Retinal pigment epithelial cell (primary cell): Measurements from ENCODE around the gene SEC31A.

Experiments used
- DNase-seq: peaks from one replicate; pipeline ENCODE4 v3.0.0-alpha.2; 2010; ENCODE audit warnings: low read depth
- H3K4me3 ChIP-seq: 2 replicates; pipeline ENCODE4 v1.5.1; 2011; ENCODE audit warnings: mild to moderate bottlenecking, low read length, control low read depth, moderate library complexity
- TF ChIP-seq, protein P1 (sequence below): conservative IDR thresholded peaks from 2 replicates; pipeline ENCODE4 v1.5.1; 2011; ENCODE audit warnings: low read depth, low read length, control low read depth, inconsistent platforms

The SEC31A gene

DNA sequence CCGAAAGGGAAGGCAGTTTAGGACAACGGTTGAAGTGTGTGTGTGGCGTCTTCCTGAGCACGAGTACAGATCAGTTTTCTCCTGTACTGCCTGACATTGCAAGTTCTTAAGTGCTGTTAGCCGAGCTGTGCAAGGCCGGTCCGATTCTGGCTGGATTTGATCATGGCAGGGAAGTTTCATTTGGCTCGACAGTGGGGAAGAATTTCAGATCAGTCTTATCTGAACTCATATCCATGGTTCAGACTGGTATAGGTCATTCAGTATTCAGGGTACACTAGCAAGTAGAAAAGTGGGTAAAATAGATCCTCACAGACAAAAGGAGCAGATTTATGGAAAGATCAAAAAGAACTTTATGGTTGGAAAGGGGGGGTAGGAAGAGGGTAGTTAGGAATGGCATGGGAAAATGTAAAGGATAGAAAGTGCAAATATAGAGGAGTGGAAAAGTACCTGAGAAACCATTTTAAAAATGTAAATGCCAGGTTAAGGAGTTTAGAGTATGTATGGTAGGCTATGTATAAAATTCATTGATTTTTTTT, 10.3 kb upstream of the SEC31A start:
- peak overlapping the region; percentile 96 for H3K4me3 ChIP-seq
- TF ChIP-seq, protein P1, sequence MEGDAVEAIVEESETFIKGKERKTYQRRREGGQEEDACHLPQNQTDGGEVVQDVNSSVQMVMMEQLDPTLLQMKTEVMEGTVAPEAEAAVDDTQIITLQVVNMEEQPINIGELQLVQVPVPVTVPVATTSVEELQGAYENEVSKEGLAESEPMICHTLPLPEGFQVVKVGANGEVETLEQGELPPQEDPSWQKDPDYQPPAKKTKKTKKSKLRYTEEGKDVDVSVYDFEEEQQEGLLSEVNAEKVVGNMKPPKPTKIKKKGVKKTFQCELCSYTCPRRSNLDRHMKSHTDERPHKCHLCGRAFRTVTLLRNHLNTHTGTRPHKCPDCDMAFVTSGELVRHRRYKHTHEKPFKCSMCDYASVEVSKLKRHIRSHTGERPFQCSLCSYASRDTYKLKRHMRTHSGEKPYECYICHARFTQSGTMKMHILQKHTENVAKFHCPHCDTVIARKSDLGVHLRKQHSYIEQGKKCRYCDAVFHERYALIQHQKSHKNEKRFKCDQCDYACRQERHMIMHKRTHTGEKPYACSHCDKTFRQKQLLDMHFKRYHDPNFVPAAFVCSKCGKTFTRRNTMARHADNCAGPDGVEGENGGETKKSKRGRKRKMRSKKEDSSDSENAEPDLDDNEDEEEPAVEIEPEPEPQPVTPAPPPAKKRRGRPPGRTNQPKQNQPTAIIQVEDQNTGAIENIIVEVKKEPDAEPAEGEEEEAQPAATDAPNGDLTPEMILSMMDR, result no peak
- DNase-seq, result no peak

GRCh38 chr4:82900411-82901182, 9.6 kb upstream of the SEC31A start, which contains the start of gene THAP9:
Gene THAP9, plus strand, starts transcription at chr4:82900735. Its CDS starts 68 bp downstream, at chr4:82900803.
- TF ChIP-seq, protein P1, result no peak
- peak; percentile 98 for DNase-seq
- H3K4me3 ChIP-seq, result peak within 1 kb of the TSS; percentile 96

GRCh38 chr4:82900066-82900410, 9.1 kb upstream of the SEC31A start:
- H3K4me3 ChIP-seq, result peak overlapping the region; percentile 96
- TF ChIP-seq, protein P1, result no peak
- no peak for DNase-seq

DNA sequence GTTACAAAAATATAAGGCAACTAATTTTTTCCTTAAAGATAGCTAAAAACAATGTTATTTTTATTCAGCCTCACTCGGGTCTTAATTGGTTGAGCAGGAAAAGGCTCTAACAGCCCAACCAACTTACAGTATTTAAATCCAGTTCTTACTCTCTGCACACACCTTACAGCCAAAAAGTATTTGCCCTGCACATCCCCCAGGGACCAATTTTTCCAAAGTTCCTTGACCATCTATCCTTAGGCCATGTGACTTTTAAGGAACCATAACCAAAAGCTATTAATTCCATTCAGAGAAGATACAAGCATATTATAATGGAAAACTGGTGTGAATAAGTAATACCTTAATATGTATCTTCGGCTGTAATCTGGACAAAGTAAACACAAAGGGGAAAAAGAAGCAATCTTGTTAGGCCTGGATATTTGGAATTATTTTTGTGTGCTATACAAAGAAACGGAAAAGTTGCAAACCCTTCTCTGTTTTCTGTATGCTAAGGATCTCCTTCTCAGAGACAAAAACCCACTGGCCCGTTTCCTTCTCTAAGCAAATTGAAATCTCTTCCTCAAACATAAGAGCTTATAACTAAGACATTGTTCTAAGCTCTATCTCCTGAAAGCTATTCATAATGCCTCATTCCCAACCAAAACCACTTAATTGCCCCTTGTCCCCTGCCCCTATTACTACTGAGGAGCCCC, 8.6 kb upstream of the SEC31A start:
- DNase-seq, result no peak

DNA sequence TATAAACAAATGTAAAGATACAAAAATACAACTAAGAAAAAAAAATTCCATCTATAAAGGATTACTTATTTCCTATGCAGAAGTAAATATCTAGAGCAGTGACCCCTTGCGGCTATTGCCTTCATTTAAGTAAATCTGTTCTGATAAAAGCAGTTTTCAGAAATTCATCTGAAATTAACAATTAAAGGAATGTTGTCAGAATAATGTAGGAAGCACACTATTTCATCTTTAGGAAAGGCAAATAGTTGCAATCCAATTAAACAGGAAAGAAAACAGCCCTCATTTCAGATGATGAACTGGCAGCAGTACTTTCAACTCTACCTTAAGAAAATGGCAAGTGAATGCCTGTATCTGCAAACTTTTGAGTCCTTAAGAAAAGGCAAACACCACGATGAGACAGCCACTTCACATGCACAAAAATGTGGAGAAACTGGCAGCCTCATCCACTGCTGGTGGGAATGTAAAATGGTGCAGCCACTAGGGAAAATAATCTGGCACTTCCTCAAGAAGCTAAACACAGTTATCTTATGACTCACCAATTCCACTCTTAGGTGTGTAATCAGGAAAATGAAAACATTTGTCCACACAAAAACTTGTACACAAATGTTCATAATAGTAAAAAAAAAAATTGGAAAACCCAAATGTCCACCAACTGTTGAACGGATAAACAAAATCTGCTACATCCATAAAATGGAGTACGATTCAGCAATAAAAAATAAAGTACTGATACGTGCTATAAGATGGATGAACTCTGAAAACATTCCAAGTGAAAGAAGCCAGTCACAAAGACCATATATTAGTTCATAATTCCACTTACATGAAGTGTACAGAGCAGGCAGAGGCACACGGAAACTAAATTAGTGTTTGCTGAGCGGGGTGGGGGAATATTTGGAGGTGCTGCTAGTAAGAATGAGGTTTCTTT, 7.6 kb upstream of the SEC31A start:
- TF ChIP-seq, protein P1, result peak; percentile 24
- no peak for DNase-seq
- H3K4me3 ChIP-seq, result peak overlapping the region; percentile 96

More for the DNA sequence above, 8.6 kb upstream of the SEC31A start:
- TF ChIP-seq, protein P1, result no peak
- H3K4me3 ChIP-seq, result peak overlapping the region; percentile 96

DNA sequence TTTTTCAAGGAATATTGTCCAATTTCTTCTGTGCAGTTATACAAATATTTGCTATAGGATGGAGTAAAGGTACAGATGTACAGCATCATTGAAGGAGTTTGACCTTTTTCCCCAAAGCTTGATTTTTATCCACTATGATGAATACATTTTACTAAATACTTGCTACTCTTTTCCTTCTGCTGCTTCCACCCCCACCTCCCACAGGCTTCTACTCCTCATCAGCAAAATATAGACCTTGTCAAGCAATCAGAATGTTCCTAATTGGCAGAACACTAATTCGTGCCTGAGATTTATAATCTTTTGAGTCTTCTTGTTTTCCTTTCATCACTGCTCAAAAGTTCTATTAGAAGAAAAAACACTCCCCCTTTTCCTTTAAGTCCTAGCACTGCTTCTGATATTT, 5.8 kb upstream of the SEC31A start:
- no peak for DNase-seq
- TF ChIP-seq, protein P1, result no peak

More for the DNA sequence above, 5.8 kb upstream of the SEC31A start:
- H3K4me3 ChIP-seq, result no peak overlapping the region
